Astrocyte (in vitro differentiated cells and primary cell): ENCODE results near the gene LSM14B. TPM values are rescaled to one million over a fixed set of nuclear protein-coding genes. Genes with fewer than 3 reads are reported as not detected.

ENCODE experiments used
- DNase-seq: peaks from one replicate; pipeline ENCODE4 v3.0.0-alpha.2; 2010; ENCODE audit warnings: low read depth
- FAIRE-seq: peaks from 2 replicates; lab custom pipeline; 2011; peaks lifted over from hg19 to GRCh38; lab: Jason Lieb, UNC
- H2AFZ ChIP-seq: 2 replicates; pipeline ENCODE4 v1.6.0; 2012; ENCODE audit warnings: low read depth, low read length, inconsistent platforms
- H3K27ac ChIP-seq: 2 replicates; pipeline ENCODE4 v1.5.1; 2011; ENCODE audit warnings: low read depth, low read length, inconsistent platforms
- H3K27me3 ChIP-seq: 2 replicates; pipeline ENCODE4 v1.6.0; 2011; ENCODE audit warnings: low read length, inconsistent platforms; ENCODE audit not compliant: insufficient read depth
- H3K36me3 ChIP-seq: 2 replicates; pipeline ENCODE4 v1.5.1; 2011; ENCODE audit warnings: low read length, inconsistent platforms; ENCODE audit not compliant: insufficient read depth
- H3K4me1 ChIP-seq: 2 replicates; pipeline ENCODE4 v1.5.1; 2011; ENCODE audit warnings: low read length, inconsistent platforms; ENCODE audit not compliant: insufficient read depth
- H3K4me2 ChIP-seq: 2 replicates; pipeline ENCODE4 v1.6.0; 2012; ENCODE audit warnings: low read length, inconsistent platforms
- H3K4me3 ChIP-seq: 2 replicates; pipeline ENCODE4 v1.5.1; 2011; ENCODE audit warnings: low read depth, mild to moderate bottlenecking, low read length, inconsistent platforms; ENCODE audit not compliant: insufficient read depth
- H3K79me2 ChIP-seq: 2 replicates; pipeline ENCODE4 v1.6.0; 2012; ENCODE audit warnings: mild to moderate bottlenecking, low read length, inconsistent platforms; ENCODE audit not compliant: insufficient read depth
- H3K9ac ChIP-seq: 2 replicates; pipeline ENCODE4 v1.6.0; 2012; ENCODE audit warnings: mild to moderate bottlenecking, low read length, inconsistent platforms
- H3K9me3 ChIP-seq: 2 replicates; pipeline ENCODE4 v1.5.1; 2012; ENCODE audit warnings: low read depth, mild to moderate bottlenecking, low read length, inconsistent platforms; ENCODE audit not compliant: insufficient read depth
- H4K20me1 ChIP-seq: 2 replicates; pipeline ENCODE4 v1.6.0; 2012; ENCODE audit warnings: low read length, inconsistent platforms; ENCODE audit not compliant: insufficient read depth
- H3K27ac Mint-ChIP-seq: one replicate; pipeline ENCODE4 v1.8.0; 2021; ENCODE audit warnings: mild to moderate bottlenecking, mixed read lengths; ENCODE audit not compliant: unreplicated experiment
- H3K27me3 Mint-ChIP-seq: one replicate; pipeline ENCODE4 v1.8.0; 2021; ENCODE audit warnings: low read depth, mixed read lengths; ENCODE audit not compliant: unreplicated experiment
- H3K36me3 Mint-ChIP-seq: one replicate; pipeline ENCODE4 v1.8.0; 2021; ENCODE audit warnings: low read depth, mixed read lengths; ENCODE audit not compliant: unreplicated experiment
- H3K4me1 Mint-ChIP-seq: one replicate; pipeline ENCODE4 v1.8.0; 2021; ENCODE audit warnings: low read depth, mixed read lengths; ENCODE audit not compliant: unreplicated experiment
- H3K4me3 Mint-ChIP-seq: one replicate; pipeline ENCODE4 v1.8.0; 2021; ENCODE audit warnings: mild to moderate bottlenecking, moderate library complexity, mixed read lengths; ENCODE audit not compliant: unreplicated experiment
- H3K9me3 Mint-ChIP-seq: one replicate; pipeline ENCODE4 v1.8.0; 2021; ENCODE audit warnings: mild to moderate bottlenecking, mixed read lengths; ENCODE audit not compliant: unreplicated experiment
- CTCF ChIP-seq: IDR thresholded peaks from 2 replicates; pipeline ENCODE4 v1.5.1; 2011; ENCODE audit warnings: low read depth, mild to moderate bottlenecking, inconsistent platforms, low read length, moderate library complexity; ENCODE audit not compliant: insufficient read depth
- EZH2 ChIP-seq: IDR thresholded peaks from 2 replicates; pipeline ENCODE4 v1.6.1; 2012; ENCODE audit warnings: mild to moderate bottlenecking, low read length, inconsistent platforms; ENCODE audit not compliant: insufficient read depth
- total RNA-seq: library from RNA; stranded (reverse); gene quantifications from 2 replicates; pipeline ENCODE4 v1.2.1, GENCODE V29; 2021

Gene LSM14B
- total RNA-seq, 1 donor from 2014 or later: 27.1 TPM

- peak overlapping the region; percentile 88 for H3K4me3 ChIP-seq
- peaks cover 35% of the 10 kb centered on the region for H3K79me2 ChIP-seq
- H4K20me1 ChIP-seq: peaks cover 1% of the 10 kb centered on the region
- no peak for TF ChIP-seq CTCF
- no peak for TF ChIP-seq EZH2
- H3K36me3 ChIP-seq: peaks cover 2% of the 10 kb centered on the region
- Mint-ChIP-seq H3K36me3 (peaks cover 1% of the 10 kb centered on the region), H3K4me1 (peaks cover 6% of the 10 kb centered on the region), H3K27me3 (no peaks in the 10 kb centered on the region), H3K4me3 (peak overlapping the region; percentile 96), H3K9me3 (no peaks in the 10 kb centered on the region), H3K27ac (no peak overlapping the region)
- DNase-seq (no peak), FAIRE-seq (no peak)
- H3K4me1 ChIP-seq: peaks cover 13% of the 10 kb centered on the region
- peak overlapping the region; percentile 96 for H3K9ac ChIP-seq
- no peaks in the 10 kb centered on the region for H3K27me3 ChIP-seq
- H2AFZ ChIP-seq: no peak overlapping the region
- H3K4me2 ChIP-seq: peak overlapping the region; percentile 99
- no peak overlapping the region for H3K27ac ChIP-seq
- no peaks in the 10 kb centered on the region for H3K9me3 ChIP-seq
Measured at GRCh38 chr20:62181808-62182207, 59.5 kb downstream of the LSM14B start.

DNA sequence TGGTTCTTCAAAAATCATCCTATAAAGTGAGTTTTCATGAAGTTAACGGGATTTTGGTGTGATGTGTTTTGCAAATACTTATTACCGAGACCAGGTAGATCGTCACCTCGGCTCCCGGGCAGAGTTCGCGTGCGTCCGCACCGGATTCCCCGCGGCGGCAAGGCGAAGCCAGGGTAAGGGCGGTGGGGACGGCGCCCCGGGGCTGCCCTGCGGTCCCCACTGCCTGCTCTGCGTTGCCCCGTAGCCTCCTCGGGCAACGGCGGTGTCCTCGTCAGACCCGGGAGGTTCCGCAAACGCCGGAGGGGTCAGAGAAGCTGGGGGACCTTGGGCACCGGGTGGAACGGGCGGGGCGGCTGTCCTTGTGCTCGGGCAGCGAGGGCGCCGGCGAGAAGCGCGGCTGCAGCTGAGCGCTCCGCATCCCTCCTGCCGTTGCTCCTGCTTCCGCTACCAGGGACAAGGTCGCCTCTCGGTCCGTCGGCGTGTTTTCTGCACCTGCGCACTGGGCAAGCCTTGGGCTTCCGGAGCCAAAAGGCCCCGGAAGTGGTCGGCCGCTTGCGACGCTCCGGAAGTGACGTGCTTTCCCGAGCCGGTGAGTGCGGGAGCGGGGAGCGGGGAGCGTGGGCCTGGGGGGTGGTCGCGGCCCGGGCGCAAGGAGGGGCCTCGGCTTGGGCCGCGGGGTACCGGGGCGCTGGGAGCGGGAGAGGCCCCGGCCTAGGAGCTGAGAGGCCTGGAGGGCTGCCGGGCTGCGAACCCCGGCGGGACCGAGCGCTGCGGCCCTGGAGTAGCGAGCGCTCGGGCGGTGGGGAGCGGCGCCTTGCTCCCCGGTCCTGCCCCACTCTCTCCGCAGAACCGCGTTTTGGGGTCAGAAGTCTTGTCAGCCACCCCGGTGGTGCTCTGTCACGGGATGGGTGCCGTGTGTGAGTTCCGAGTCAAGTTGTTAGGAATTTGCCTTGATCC, 60.5 kb downstream of the LSM14B start, which contains the start of gene MTG2:
MTG2 (plus strand) TSS at position 560 of the 957 bp plus-strand sequence. CDS start 10,393 bp downstream, outside the sequence.
- Histone ChIP-seq H3K4me1 (peaks cover 19% of the 10 kb centered on the region), H3K9ac (peak within 1 kb of the TSS; percentile 96), H3K27me3 (no peaks in the 10 kb centered on the region), H3K9me3 (no peaks in the 10 kb centered on the region), H3K4me3 (peak within 1 kb of the TSS; percentile 88), H2AFZ (peak within 1 kb of the TSS; percentile 85), H3K27ac (peak within 1 kb of the TSS; percentile 91), H3K4me2 (peak within 1 kb of the TSS; percentile 99), H3K79me2 (peaks cover 44% of the 10 kb centered on the region), H3K36me3 (peaks cover 2% of the 10 kb centered on the region), H4K20me1 (peaks cover 8% of the 10 kb centered on the region)
- Mint-ChIP-seq H3K27me3 (no peaks in the 10 kb centered on the region), H3K4me1 (peaks cover 16% of the 10 kb centered on the region), H3K36me3 (peaks cover 1% of the 10 kb centered on the region), H3K9me3 (no peaks in the 10 kb centered on the region), H3K27ac (peak within 1 kb of the TSS; percentile 98), H3K4me3 (peak within 1 kb of the TSS; percentile 96)
- TF ChIP-seq CTCF (no peak), EZH2 (no peak)
- FAIRE-seq (no peak), DNase-seq (peak; percentile 86)
